GM19438 (cell line): ENCODE data around the gene NAV2.

Experiments
- ATAC-seq: cut with Tn5 transposase; IDR thresholded peaks from one replicate; pipeline ENCODE4 v1.9.1; 2021; ENCODE audit warnings: low read depth; ENCODE audit not compliant: unreplicated experiment

NAV2 gene

DNA sequence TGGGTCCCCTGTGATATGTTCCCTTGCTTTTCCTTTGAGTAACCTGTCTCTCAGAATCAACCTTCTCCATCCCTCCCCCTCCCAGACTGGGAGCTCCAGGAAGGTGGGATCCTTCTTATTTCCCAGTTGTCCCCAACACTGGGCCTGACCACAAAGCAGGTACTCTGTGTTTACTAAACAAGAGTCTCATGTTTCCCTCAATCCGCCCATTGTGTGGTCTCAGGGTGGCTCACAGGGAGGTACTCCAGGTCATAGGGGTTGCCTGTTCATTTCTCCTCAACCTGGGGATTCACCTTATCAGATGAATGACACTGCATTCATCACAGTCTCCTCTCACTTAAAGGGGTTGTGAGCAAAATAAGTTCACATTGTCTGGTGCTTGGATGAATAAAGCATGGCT lies 26.4 kb upstream of the NAV2 start:
- no peak for ATAC-seq

DNA sequence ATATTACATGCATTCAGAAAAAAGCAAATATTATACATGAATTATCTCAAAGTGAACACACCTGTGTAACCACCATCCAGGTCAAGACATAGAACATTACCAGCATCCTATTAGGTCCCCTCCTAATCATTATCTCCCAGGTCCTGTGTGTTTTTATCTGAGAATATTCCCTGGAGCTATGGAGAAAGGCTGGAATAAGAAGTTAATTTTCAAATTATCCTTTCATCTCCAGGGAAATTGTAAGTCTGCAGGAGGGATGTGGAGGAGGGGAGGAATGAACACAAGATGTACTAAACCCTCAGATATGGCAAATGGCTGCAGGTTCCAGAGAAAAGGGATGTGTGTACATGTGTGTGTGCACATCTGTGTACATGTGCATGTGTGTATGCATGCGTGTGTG lies 25.2 kb upstream of the NAV2 start:
- ATAC-seq: no peak

DNA sequence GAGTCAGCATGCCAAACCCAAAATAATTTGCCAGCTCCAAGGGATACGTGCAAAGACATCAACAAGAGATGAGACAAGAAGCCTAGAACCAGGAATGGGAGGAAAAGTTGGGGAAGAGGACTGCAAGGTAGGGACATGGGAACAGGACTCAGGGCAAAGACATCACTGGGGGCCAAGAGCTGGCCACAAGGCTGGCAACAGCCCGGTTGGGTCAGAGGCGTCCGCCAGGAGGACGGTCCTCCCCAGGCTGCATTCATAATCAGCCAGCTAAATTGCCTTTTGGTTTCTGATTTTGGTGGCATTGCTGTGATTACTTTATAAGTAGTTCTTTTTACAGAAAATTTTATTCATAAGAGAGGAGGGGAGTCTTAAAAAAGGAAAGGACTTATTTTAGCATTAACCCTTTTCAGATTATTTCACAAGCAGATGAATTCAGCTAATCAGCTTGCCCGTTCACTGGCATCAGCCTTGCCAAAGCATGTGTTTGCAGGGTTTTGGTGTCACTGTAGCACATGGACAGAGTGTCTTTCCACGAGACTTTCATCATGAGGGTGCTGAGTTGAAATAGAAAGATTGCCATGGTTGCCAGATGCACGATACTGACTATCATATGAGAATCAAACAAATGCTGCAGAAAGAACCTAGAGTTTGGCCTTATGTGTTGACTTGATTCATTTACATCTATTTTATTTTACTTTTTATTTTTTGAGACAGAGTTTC lies 23.2 kb upstream of the NAV2 start:
- no peak for ATAC-seq

DNA sequence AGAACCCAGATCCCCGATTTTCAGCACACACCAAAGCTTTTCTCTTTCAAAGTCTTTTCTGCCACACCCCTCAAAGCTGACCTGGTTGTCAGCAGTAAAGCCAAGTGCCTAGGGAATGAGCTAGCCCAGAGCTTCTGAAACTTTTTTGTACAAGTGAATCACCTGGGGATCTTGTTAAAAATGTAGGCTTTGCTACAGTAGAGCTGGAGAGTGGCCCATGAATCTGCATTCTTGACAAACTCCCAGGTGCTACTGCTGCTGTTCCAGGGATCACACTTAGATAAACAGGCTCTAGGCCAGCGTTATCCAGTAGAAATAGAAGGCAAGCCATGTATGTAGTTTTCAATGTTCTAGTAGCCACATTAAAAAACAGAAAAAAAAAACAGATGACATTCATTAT lies 21.8 kb upstream of the NAV2 start:
- no peak for ATAC-seq

DNA sequence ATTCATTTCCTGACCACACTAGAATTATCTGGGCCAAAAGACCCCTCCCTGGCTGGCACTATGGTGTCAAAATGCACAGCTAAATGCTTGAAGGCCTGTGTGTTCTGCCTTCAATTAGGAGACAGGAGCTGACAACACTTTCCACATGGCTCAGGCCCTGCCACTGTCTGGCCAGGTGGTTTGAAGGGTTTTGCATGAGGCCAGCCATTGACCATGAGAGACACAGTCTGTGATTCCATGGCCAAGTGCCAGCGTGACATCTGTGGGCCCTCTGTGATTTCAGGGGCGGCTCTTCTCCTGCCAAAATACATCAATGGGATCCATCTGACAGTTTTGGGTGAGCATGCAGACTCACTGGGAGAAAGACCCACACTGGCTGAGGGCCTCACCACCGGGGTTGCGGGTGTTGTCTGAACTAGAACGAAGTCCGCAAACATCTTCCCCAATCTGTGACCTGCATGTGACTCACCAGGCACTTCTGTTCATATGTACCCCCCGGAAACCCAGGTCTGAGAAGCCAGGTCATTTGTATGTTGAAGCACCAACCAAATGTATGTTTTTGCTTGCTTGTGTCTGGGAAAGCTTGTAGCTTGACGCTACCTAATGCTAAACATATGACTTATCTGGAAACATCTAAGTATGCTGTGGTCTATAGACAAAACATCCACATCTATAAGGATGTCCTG lies 20.7 kb upstream of the NAV2 start:
- ATAC-seq: no peak

DNA sequence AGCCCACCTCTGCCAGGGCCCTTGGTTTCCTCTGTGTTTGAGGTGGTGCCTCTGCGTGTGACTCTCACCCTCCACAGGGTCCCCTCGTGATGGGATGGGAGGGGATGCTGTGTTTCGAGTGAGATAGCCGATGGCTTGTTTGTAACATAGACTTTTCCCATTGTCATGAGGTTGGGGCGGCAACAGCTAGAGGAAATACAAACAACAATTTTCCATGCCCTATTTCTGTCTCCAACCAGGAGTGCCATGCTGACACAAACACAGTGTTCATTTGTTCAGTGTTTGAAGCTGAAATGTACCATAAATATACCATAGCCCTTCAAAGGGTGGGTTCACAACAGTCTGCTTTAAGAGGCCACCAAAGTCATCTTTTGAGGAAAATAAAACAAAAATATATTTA lies 19.5 kb upstream of the NAV2 start:
- no peak for ATAC-seq

DNA sequence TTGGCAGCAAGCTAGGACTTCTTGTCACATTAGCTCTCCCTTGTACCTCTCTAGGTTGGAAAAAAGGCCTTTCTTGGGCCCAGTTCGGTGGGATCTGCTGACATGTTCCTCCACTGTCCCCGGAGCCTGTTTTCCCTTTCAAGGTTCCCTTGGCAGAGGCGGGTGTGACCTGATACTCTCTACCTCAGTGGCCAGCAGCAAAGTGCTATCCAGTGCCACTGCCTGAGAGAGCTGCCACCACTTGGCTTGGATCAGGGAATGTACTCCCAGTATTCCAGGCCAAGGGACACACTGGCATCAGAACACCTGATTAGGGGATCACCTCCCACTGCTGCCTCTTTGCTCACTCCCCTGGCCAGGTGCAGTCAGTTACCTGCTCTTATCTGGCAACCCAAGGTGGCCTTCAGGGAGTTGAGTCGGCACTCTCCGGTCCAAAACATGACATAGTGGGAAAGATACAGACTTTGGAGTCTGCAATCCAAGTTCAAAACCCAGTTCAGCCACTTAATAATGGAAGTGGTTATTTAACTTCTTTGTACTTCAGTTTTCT lies 17.8 kb upstream of the NAV2 start:
- no peak for ATAC-seq

DNA sequence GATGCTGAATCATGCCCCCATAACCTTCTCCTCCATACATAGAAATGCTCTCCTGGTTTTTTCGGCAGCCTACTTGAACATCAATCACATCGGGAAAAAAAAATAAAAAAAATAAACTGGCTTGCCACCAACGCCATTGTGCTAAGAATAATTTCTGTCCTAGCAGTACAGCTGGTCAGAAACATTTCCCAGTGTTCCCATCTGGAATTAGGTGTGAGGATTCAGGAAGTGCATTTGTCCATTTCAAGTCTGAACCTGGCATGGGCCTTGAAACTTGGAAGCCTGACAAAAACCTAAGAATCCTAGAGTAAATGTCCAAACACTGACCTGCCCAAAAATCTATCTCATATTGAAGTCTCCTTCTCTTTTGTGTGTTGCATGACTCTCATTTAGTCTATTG lies 16.6 kb upstream of the NAV2 start:
- no peak for ATAC-seq

DNA sequence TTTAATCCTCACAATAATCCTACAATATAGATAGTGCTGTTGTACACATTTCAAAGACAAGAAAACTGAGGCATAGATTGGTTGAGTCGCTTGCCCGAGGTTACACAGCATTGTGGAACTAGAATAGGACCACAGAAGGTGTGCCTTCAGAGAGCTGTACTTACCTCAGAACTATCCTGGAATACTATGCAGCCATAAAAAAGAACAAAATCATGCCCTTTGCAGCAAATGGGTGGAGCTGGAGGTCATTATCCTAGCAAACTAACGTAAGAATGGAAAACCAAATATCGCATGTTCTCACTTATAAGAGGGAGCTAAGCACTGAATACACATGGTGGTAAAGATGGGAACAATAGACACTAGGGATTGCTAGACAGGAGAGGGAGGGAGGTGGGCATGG lies 15.7 kb upstream of the NAV2 start:
- no peak for ATAC-seq

DNA sequence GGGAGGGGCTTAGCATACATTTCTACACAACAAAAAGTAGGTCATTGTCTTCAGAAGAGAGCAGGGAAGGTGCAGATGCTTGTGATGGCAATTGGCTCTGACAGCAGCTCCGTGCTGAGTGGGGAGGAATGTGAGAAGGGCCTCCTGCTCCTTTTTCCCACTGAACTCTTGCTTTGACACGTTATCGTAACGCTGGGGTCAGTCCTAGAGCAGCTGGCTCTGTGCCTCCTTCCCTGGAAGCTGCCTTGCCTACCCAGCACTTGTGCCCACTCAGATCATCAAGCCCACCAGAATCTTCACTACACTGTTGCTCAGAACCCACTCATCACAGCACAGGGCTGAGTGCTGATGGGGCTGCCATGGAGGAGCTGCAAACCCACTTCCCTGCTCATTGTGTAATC lies 14.9 kb upstream of the NAV2 start:
- no peak for ATAC-seq

DNA sequence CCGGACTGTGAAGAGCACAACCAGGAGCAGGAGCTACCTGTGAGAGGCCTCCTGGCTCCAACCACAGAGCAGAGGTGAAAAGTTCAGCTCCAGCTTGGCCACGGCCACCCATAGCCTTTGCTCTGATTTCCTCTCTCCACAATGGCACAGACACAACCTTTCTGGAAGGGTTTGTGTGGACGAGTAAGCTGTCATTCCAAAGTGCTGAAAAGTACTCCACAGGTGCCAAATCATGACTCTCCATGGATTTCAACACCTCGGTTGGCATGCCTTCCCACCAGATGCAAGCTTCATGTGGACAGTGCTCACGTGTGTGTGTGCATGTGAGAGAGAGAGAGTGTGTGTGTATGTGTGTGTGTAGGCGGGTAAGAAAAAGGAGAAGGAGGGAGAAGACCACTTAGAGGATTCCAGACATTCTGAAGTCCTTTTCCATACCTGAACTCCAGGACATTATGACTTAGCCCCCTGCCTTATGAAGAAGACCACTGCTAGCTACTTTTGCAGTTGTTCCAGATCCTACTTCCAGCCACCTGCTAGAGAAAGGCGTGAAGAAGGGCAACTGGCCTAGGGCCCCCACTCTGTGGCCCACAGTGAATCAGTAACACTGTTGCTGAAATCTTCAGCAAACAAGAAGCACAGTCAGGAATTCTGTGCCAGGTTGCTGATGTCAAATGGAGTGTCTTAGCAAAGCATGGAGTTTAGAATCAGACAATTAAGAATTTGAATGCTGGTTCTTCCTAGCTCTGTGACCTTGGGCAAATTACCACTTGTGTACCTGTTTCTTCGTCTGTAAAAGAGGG lies 13.9 kb upstream of the NAV2 start:
- no peak for ATAC-seq

DNA sequence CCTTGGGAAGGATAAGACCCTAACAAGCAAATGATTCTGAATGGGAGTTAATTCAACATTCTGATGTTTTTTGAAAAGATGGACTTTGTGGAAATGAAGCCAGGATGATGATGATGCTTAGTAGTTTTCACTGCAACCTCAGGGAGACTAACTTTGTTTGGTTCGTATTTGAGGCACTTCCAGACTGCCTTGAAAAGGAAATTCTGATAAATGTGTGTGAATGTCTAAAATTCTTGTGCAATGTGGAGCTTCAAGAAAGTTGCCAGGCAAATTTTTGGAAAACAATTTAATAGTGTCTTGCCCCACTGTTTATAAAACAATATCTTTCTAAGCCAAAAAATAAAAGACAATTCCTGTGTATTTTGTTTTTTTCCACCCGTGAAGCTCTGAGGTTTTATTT lies 11.2 kb upstream of the NAV2 start:
- ATAC-seq: no peak

DNA sequence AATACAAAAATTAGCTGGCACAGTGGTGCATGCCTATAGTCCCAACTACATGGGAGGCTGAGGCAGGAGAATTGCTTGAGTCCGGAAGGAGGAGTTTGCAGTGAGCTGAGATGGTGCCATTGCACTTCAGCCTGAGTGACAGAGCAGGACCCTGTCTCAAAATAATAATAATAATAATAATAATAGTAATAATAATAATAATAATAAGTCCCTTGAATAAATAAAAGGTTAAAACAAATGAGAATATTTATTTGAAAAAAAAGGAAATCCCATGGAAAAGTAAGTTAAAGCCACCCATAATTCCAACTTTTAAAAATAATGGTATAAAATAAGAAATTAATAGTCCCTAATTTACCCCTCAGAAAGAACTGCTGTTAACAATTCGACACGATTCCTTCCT lies 10.0 kb upstream of the NAV2 start:
- ATAC-seq: no peak

DNA sequence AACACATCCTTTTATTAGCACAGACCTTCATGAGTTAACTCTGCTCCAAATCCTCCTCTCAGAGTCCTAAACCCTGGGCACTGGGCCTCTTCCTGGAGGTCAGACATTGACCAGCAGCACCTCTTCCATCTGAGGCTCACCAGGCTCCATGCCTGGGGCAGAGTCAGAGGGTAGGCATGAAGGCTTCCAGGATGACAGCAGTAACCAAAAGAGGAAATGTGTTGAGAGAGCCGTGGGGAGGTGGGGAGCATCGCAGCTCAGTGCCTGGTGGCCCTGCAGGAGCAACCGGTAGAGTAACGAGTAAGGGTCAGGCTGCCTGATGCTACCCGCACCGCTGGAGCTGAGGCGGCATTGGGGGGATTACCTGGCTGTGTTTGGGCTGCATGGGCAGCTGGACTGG lies 9.4 kb upstream of the NAV2 start:
- no peak for ATAC-seq

DNA sequence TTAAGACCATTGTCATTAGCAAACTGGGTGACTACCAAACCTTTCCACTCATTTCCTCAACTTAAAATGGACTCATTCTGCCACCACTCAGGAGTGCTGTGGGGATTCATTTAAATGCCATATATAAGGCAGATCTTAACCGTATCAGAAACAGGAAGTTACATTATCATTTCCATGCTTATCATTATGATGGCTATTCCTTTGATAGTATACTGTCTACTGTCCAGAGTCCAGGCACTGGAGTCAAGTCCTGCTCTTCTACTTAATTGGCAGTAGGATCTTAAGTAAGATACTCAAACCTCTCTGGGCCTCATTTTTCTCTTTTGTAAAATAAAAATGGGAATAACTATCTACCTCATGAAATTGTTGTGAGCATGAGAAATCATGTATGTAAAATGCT lies 8.4 kb upstream of the NAV2 start:
- no peak for ATAC-seq

DNA sequence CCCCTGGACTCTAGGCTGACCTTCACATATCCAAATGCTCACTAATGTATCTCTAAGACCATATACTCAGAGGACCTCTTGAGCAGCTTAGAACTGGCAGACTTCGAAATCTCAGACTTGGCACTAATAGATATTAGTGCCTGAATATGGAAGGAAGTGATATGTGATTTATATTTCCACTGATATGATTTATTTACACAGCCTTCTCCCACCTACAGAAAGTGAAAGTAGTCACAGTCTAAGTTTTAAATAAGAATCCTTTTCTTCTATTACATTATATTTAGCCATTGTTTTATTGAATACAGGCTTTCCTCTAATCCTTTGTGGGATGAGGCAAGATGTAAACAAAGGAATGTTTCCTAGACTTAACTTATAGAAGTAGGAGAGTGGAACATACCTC lies 6.7 kb upstream of the NAV2 start:
- no peak for ATAC-seq

DNA sequence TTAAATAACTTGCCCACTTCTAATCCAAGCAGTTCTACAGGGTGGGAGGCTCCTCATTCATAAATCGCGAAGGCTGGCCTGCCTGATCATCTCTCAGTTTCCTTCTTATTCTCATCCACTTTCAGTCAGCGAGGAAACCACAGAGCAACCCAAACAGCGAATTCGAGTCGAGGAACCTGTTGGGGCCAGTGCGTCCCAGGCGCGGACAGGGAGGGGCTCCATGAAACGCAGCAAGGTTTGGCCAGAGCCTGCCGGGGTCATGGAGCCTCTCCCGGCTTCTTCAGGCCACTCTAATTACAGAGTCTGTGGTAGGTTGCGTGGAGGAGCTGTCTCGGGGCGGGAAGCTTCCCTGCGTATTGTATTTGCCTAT lies 741 bp upstream of the NAV2 start:
- peak; percentile 22 for ATAC-seq

DNA sequence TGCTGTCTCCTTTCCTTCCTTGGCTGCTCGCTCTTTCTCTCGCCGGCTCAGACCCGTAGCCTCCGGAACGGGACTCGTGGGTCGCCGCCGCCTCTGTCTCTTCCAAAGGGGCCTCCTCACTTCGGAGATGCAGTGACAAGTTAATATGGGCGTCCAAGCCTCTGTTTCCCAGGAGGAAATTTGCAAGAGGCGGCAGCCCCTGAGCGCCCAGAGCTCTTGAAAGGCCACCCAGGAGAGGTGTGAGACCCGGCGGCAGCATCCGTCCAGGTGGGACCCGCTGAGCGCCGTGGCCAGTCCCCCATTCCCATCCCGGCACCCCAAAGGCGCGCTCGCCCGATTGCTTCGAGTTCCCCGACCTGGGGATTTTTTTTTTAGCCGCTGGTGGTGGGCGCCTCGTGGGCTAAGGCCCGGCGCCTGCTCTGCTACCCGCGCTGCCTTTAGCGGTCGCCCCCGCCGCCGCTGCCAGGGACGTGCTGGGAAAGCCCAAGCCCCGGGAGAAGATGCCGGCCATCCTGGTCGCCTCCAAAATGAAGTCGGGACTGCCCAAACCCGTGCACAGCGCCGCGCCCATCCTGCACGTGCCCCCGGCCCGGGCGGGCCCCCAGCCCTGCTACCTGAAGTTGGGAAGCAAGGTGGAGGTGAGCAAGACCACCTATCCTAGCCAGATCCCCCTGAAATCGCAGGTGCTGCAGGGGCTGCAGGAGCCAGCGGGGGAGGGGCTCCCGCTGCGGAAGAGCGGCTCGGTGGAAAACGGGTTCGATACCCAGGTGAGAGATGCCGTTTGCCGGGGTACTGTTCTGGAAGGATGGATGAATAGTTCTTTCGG lies 772 bp downstream of the NAV2 start:
- peak; percentile 9 for ATAC-seq

DNA sequence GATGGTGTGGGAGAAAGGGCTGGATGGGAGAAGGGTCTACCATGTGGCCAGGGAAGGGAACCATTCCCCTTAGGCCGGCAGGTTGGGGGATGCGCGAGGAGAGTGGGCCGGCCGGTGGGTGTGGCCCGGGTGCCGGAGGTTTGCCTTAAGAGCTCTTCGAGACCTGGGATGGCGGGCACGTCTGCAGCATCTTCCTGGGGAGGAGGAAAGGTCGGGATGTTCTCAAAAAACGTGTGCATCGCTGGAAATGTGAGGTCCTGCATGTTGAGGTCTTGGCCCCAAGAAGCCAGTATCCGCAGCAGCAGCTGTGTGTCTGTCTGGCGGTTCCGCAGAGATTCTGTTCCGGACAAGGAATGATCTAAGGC lies 1.4 kb downstream of the NAV2 start:
- ATAC-seq: no peak

DNA sequence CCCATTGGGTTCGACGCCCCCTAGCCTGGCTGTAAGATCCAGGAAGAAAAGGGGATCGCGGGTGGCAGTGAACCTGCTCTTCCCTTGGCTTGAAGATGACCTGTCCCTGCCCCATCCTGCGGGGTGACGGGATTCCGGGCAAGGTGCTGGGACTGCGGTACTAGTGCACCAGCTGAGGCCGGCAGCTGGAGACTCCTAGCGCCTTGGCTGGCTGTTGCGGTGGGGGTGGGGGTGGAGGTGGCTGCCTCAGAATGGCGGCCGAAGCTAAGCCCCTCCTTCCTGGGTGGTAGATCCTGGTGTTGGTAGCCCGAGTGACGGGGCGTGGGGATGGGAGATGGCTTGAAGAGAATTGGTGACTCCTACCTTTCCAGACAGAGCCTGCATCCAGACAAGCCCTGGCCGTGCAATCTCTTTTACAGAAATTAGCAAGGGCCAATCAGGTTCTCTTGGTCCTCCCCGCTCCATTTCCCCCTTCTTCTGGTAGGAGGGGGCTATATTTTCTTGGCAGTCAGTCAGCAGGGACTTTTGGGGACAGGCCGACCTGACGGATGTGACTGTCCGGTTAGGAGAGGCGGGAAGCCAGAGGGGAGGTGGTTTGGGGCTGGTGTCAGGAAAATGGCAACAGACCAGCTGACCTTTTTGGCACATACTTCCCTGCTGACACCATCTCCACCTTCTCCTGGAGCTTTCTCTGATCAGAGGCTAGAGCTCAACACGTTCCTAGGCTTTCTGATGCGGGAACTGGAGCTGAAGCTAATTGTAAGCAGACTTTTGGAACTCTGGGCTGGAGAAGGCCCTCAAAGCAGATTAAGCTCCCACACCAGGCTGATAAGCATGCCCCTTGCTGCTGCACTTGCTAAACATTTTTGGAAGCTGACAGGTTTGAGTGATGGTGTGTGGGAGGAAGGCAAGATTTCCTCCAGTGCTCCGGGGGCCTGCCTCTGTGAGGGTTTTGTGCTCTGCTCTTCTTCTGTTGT lies 2.0 kb downstream of the NAV2 start:
- ATAC-seq: no peak
